ENCODE data around the gene HOXB2.

The HOXB2 gene

GRCh38 chr17:48500435-48501426 lies 44.2 kb downstream of the HOXB2 start:
- Mint-ChIP-seq H3K4me3 (no peak overlapping the region), H3K4me1 (ENCODE audit: low read depth) (peaks cover 26% of the 10 kb centered on the region), H3K27ac (no peak overlapping the region), H3K27me3 (ENCODE audit: low read depth) (peaks cover 58% of the 10 kb centered on the region), H3K36me3 (ENCODE audit: low read depth) (no peaks in the 10 kb centered on the region), H3K9me3 (no peaks in the 10 kb centered on the region)

DNA sequence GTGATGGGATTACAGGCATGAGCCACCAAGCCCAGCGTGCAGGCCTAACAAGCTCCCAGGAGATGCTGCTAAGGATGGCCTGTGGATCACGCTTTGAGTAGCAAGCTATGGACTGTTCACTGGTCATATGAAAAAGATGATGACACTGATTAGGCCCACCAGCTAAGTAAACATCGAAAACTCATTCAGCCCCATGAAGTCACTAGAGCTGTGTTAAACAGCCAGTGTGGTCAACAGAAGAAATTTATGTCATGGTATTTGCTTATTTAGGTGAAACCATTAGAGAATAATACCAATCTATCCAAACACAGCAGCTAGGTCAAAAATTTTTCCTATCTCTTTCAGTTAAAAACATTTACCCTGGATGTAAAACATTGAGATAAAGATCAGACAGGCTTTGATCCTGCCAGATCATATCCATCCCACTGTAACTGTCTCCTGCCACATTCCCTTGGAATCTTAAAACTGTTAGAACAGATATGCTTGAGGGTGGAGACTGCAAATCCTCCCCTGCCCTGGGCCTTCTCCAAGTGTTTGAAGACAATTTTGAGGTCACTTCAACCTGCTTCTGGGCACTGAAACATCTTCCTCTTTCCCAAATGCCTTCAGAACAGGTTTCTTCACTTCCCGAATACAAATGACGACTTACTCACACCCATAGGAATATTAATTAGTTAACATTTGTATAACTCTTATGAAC lies 45.0 kb downstream of the HOXB2 start:
- H3K9me3 Mint-ChIP-seq = no peaks in the 10 kb centered on the region
- no peak overlapping the region for H3K27ac Mint-ChIP-seq
- H3K4me3 Mint-ChIP-seq = no peak overlapping the region
- peaks cover 58% of the 10 kb centered on the region for H3K27me3 Mint-ChIP-seq (ENCODE audit: low read depth)
- no peaks in the 10 kb centered on the region for H3K36me3 Mint-ChIP-seq (ENCODE audit: low read depth)
- peaks cover 19% of the 10 kb centered on the region for H3K4me1 Mint-ChIP-seq (ENCODE audit: low read depth)

GRCh38 chr17:48499248-48499647 lies 45.7 kb downstream of the HOXB2 start:
- Mint-ChIP-seq H3K36me3 (ENCODE audit: low read depth) (no peaks in the 10 kb centered on the region), H3K4me1 (ENCODE audit: low read depth) (peaks cover 13% of the 10 kb centered on the region), H3K27me3 (ENCODE audit: low read depth) (peaks cover 64% of the 10 kb centered on the region)

GRCh38 chr17:48498164-48498850 lies 46.6 kb downstream of the HOXB2 start:
- peaks cover 65% of the 10 kb centered on the region for H3K27me3 Mint-ChIP-seq (ENCODE audit: low read depth)
- no peaks in the 10 kb centered on the region for H3K36me3 Mint-ChIP-seq (ENCODE audit: low read depth)
- H3K27ac Mint-ChIP-seq = no peak overlapping the region
- no peaks in the 10 kb centered on the region for H3K9me3 Mint-ChIP-seq
- H3K4me3 Mint-ChIP-seq = no peak overlapping the region
- peaks cover 12% of the 10 kb centered on the region for H3K4me1 Mint-ChIP-seq (ENCODE audit: low read depth)

More at GRCh38 chr17:48499248-48499647, 45.7 kb downstream of the HOXB2 start:
- H3K27ac Mint-ChIP-seq = no peak overlapping the region
- H3K4me3 Mint-ChIP-seq = no peak overlapping the region
- no peaks in the 10 kb centered on the region for H3K9me3 Mint-ChIP-seq

GRCh38 chr17:48497103-48497502 lies 47.8 kb downstream of the HOXB2 start:
- no peak overlapping the region for H3K27ac Mint-ChIP-seq
- peaks cover 12% of the 10 kb centered on the region for H3K4me1 Mint-ChIP-seq (ENCODE audit: low read depth)
- H3K27me3 Mint-ChIP-seq (ENCODE audit: low read depth) = peaks cover 55% of the 10 kb centered on the region
- H3K36me3 Mint-ChIP-seq (ENCODE audit: low read depth) = no peaks in the 10 kb centered on the region
- no peak overlapping the region for H3K4me3 Mint-ChIP-seq
- H3K9me3 Mint-ChIP-seq = no peaks in the 10 kb centered on the region

DNA sequence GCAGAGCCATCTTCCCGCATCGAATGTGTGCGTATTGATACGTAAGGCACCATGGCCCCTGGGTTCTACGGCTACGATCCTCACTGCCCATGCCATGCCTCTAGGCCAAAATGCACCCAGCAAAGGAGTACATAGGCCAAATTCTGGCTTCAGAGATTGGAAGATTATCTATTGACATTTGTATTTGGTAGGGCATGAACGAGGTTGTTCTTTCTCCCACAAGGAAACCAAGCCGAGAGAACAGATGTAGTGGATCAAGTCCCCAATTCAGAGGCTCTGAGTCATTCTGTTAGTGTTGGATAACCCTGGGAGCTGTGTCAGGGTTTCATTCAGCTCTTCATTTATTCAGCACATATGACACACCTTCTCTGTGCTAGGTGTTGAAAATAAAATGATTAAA lies 50.6 kb downstream of the HOXB2 start:
- Mint-ChIP-seq H3K27me3 (ENCODE audit: low read depth) (peaks cover 30% of the 10 kb centered on the region), H3K9me3 (no peaks in the 10 kb centered on the region), H3K27ac (no peak overlapping the region), H3K4me3 (no peak overlapping the region), H3K4me1 (ENCODE audit: low read depth) (peaks cover 31% of the 10 kb centered on the region), H3K36me3 (ENCODE audit: low read depth) (no peaks in the 10 kb centered on the region)
